GM18907 (cell line): ENCODE measurements around the gene NEK1.
"Not testable (repeated sequence)": the region's sequence is repeated elsewhere in the genome, so short reads cannot be mapped to it uniquely, and the experiment has no call there.

Source experiments
- ATAC-seq: cut with Tn5 transposase; IDR thresholded peaks from one replicate; pipeline ENCODE4 v1.9.1; 2021; ENCODE audit warnings: mild to moderate bottlenecking, moderate library complexity; ENCODE audit not compliant: unreplicated experiment

NEK1 gene

DNA sequence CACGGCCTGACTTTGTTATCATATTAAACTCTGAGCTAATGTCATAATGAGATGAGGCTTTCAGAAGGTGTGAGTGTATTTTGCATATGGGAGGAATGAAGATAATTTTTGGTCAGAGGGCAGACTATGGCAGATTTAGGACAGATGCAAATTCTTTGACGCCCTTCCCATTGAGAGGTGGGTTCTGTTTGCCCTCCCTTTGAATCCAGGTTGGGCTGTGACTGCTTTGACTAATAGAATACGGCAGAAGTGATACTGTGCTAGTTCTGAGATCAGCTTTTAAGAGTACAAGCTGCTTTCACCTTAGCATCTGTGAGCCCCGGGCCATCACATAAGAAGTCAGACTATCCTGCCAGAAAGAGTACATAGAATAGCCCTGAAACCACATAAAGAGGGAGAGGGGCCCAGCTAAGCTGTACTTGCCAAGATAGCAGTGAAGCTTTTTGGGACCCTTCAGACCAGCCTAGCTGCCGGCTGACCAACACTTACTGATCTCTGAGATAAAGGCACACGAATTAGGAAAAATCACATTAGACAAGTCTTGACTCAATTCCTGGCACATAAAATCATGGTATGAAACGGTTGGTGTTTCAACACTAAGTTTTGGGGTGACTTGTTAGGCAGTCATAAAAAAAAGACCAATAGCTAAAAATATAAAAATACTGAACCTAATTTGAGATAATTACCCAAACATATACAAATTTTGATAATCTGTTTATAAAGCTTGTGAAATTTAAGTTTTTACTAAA is 174.9 kb downstream of the NEK1 start:
- ATAC-seq = peak; percentile 88

GRCh38 chr4:169436734-169437133 is 175.6 kb downstream of the NEK1 start:
- no peak for ATAC-seq

- no peak for ATAC-seq
These were observed 184.0 kb downstream of the NEK1 start for GRCh38 chr4:169428376-169428775.

GRCh38 chr4:169427727-169428126 is 184.7 kb downstream of the NEK1 start:
- not testable (repeated sequence) for ATAC-seq

- ATAC-seq = no peak
These were observed 192.1 kb downstream of the NEK1 start for GRCh38 chr4:169420291-169420690.

- no peak for ATAC-seq
These were observed 193.5 kb downstream of the NEK1 start for GRCh38 chr4:169418846-169419245.

- ATAC-seq = no peak
These were observed 194.6 kb downstream of the NEK1 start for GRCh38 chr4:169417629-169418282.

- ATAC-seq = peak; percentile 72
These were observed 195.4 kb downstream of the NEK1 start for GRCh38 chr4:169416997-169417396.

- no peak for ATAC-seq
These were observed 195.9 kb downstream of the NEK1 start for GRCh38 chr4:169416461-169416860.

DNA sequence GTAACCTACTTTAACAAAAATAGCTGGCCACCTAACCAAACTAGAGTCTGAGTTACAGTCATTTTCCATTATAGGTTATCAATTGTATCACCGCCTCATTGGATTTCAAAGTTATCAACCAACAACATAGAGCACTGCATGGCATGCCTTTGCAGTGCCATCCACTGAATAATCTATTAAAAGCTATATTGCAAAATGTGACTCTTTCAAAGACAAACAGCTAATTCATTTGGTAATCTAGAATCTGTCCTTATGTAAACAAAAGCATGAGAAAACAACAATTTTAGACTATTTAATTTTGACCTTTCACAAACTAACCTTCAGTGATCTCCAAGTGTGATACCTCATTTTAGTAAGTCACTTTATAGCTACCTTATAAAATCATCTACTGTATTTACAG is 197.5 kb downstream of the NEK1 start:
- no peak for ATAC-seq

- ATAC-seq = no peak
These were observed 200.3 kb downstream of the NEK1 start for GRCh38 chr4:169412046-169412445.

- ATAC-seq = peak; percentile 99
These were observed 201.3 kb downstream of the NEK1 start for GRCh38 chr4:169410839-169411770.

DNA sequence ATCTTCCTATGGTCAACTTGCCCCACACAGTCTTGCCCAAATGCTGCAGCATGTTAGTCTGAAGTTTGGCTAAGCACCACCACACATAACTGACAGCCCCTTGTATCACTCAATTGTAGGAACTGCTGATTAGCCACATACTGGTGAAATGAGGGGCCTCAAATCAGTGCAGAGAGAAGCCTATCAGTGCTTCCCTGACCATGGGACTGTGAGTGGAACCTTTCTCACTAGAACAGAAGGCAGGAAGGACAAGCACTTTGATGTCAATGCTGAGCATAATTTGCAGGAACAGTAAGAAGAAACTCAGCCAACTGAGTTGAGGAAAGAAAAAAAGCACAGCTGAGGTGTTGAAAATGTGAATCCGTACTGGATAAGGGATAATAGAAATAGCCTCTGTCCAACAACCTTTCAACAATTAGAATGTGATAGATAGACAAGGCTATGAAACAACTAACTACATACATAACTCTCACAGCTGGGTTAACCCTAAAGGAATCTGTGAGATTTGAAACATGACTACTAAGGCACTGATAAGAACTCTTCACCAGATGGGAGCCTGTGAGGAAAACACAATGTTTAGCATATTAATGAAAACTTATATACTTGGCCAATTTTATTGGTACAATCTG is 205.1 kb downstream of the NEK1 start:
- no peak for ATAC-seq

GRCh38 chr4:169404960-169405359 is 207.4 kb downstream of the NEK1 start:
- ATAC-seq = no peak

GRCh38 chr4:169400832-169401231 is 211.6 kb downstream of the NEK1 start:
- no peak for ATAC-seq

- ATAC-seq = no peak
These were observed 212.2 kb downstream of the NEK1 start for GRCh38 chr4:169399976-169400767.

GRCh38 chr4:169398316-169398715 is 214.1 kb downstream of the NEK1 start:
- ATAC-seq = no peak

DNA sequence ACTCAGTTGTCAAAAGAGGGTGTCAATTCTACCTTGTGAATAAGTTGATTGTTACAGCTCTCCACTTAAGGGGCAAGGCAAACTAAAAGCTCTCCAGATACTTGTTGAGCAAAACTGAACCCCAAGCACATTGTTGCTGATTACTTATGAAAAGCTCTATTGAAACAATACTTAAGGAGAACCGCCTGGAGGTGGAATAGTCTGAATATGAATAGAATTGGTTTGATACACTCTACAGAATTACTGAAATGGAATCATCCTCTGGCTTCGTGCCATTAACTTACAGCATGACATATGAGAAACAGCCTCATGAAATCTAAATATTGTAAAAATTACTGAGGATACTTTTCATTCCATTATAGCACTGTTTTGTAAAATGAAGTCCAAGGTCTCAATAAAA is 214.6 kb downstream of the NEK1 start:
- ATAC-seq = no peak

GRCh38 chr4:169385376-169385775 is 227.0 kb downstream of the NEK1 start:
- no peak for ATAC-seq

GRCh38 chr4:169384779-169385178 is 227.6 kb downstream of the NEK1 start:
- ATAC-seq = no peak
